ENCODE data around the gene TENT5D.

TENT5D gene

GRCh38 chrX:80423000-80423399 is 2.8 kb downstream of the TENT5D start:
- Histone ChIP-seq H3K27ac (replicated peaks) (no peak overlapping the region), H3K4me3 (replicated peaks; ENCODE audit: insufficient read depth, low read length) (no peak overlapping the region), H3K27me3 (ENCODE audit: insufficient read depth, poor library complexity, severe bottlenecking) (no peaks in the 10 kb centered on the region)
- TF ChIP-seq SPI1 (IDR thresholded peaks at IDR 0.05; ENCODE audit: borderline replicate concordance, low read depth): no peak
- TF ChIP-seq REST (IDR thresholded peaks at IDR 0.05; ENCODE audit: insufficient replicate concordance, low read depth): no peak
- TF ChIP-seq POLR2AphosphoS5 (IDR thresholded peaks at IDR 0.05; ENCODE audit: low read depth): no peak
- TF ChIP-seq CTCF (IDR thresholded peaks at IDR 0.05; ENCODE audit: insufficient read depth, low read length): no peak
- TF ChIP-seq GABPA (IDR thresholded peaks at IDR 0.05; ENCODE audit: low read depth): no peak
- no peak for DNase-seq (ENCODE audit: low read depth in 1 of 2, low spot score in 1 of 2)

- TF ChIP-seq SPI1 (IDR thresholded peaks at IDR 0.05; ENCODE audit: borderline replicate concordance, low read depth) (no peak), CTCF (IDR thresholded peaks at IDR 0.05; ENCODE audit: insufficient read depth, low read length) (no peak), REST (IDR thresholded peaks at IDR 0.05; ENCODE audit: insufficient replicate concordance, low read depth) (no peak), POLR2AphosphoS5 (IDR thresholded peaks at IDR 0.05; ENCODE audit: low read depth) (no peak), GABPA (IDR thresholded peaks at IDR 0.05; ENCODE audit: low read depth) (no peak)
- no peaks in the 10 kb centered on the region for H3K27me3 ChIP-seq (ENCODE audit: insufficient read depth, poor library complexity, severe bottlenecking)
- DNase-seq (ENCODE audit: low read depth in 1 of 2, low spot score in 1 of 2): no peak
- no peak overlapping the region for H3K27ac ChIP-seq (replicated peaks)
- no peak overlapping the region for H3K4me3 ChIP-seq (replicated peaks; ENCODE audit: insufficient read depth, low read length)
Observed at GRCh38 chrX:80423744-80424143, 3.5 kb downstream of the TENT5D start.

GRCh38 chrX:80430826-80431504 is 10.7 kb downstream of the TENT5D start:
- TF ChIP-seq GABPA (IDR thresholded peaks at IDR 0.05; ENCODE audit: low read depth) (no peak), POLR2AphosphoS5 (IDR thresholded peaks at IDR 0.05; ENCODE audit: low read depth) (no peak), REST (IDR thresholded peaks at IDR 0.05; ENCODE audit: insufficient replicate concordance, low read depth) (no peak), CTCF (IDR thresholded peaks at IDR 0.05; ENCODE audit: insufficient read depth, low read length) (no peak), SPI1 (IDR thresholded peaks at IDR 0.05; ENCODE audit: borderline replicate concordance, low read depth) (no peak)
- Histone ChIP-seq H3K4me3 (replicated peaks; ENCODE audit: insufficient read depth, low read length) (no peak overlapping the region), H3K27ac (replicated peaks) (no peak overlapping the region), H3K27me3 (ENCODE audit: insufficient read depth, poor library complexity, severe bottlenecking) (no peaks in the 10 kb centered on the region)
- peak in 1 of 2 experiments; percentile 9 for DNase-seq (ENCODE audit: low read depth in 1 of 2, low spot score in 1 of 2)

Measured in HL-60 (cell line).